Epithelial cell of proximal tubule (primary cell): Measurements from ENCODE around the gene TMED8. TPM values are rescaled to one million over a fixed set of nuclear protein-coding genes. Genes with fewer than 3 reads are reported as not detected.
"Not testable (repeated sequence)": the region's sequence is repeated elsewhere in the genome, so short reads cannot be mapped to it uniquely, and the experiment has no call there.

ENCODE experiments used
- DNase-seq: peaks from one replicate; pipeline ENCODE4 v3.0.0-alpha.2; 2011; ENCODE audit warnings: low read depth
- H3K4me3 ChIP-seq: 2 replicates; pipeline ENCODE4 v1.5.1; 2011; ENCODE audit warnings: low read depth, mild to moderate bottlenecking, low read length
- CTCF ChIP-seq: conservative IDR thresholded peaks from 2 replicates; pipeline ENCODE4 v1.5.1; 2012; ENCODE audit warnings: low read depth, mild to moderate bottlenecking, low read length
- total RNA-seq: library from RNA; depleted of rRNA; stranded (reverse); fragments of >200 nt; gene quantifications from 2 replicates; pipeline ENCODE4 v1.2.3, GENCODE V29; 2015

The TMED8 gene
- total RNA-seq, result 9.9 and 10.1 TPM in 2 replicates

- DNase-seq, result peak; percentile 51
- peak within 1 kb of the TSS; percentile 90 for H3K4me3 ChIP-seq
- no peak for TF ChIP-seq CTCF
Observed at GRCh38 chr14:77376771-77377501, at the start of gene TMED8, which contains the start of gene SAMD15. TSS of gene TMED8 (minus strand) at chr14:77377094. CDS start at chr14:77377053, 41 bp downstream. TSS of gene SAMD15 (plus strand) at chr14:77377379. CDS start at chr14:77377419, 40 bp downstream.

- no peak for TF ChIP-seq CTCF
- H3K4me3 ChIP-seq, result no peak overlapping the region
- DNase-seq, result no peak
Observed at GRCh38 chr14:77426396-77426795, 49.5 kb upstream of the TMED8 start.

- no peak for DNase-seq
- H3K4me3 ChIP-seq, result no peak overlapping the region
- TF ChIP-seq CTCF, result no peak
Observed at GRCh38 chr14:77424862-77425261, 48.0 kb upstream of the TMED8 start.

- no peak for TF ChIP-seq CTCF
- DNase-seq, result no peak
- H3K4me3 ChIP-seq, result no peak within 1 kb of the TSS
Observed at GRCh38 chr14:77423423-77423822, 46.5 kb upstream of the TMED8 start, which contains the start of gene NOXRED1. TSS of gene NOXRED1 (minus strand) at chr14:77423523. CDS start at chr14:77422889, 634 bp downstream.

GRCh38 chr14:77421201-77421600, 44.3 kb upstream of the TMED8 start:
- H3K4me3 ChIP-seq, result no peak overlapping the region
- TF ChIP-seq CTCF, result no peak
- no peak for DNase-seq

GRCh38 chr14:77416836-77417235, 39.9 kb upstream of the TMED8 start:
- no peak for DNase-seq
- no peak for TF ChIP-seq CTCF
- H3K4me3 ChIP-seq, result no peak overlapping the region

- not testable (repeated sequence) for H3K4me3 ChIP-seq, DNase-seq
Observed at GRCh38 chr14:77416098-77416497, 39.2 kb upstream of the TMED8 start.

GRCh38 chr14:77415403-77416030, 38.6 kb upstream of the TMED8 start:
- DNase-seq, H3K4me3 ChIP-seq: not testable (repeated sequence)
